ENCODE measurements around the gene C19orf33. TPM values are rescaled to one million over a fixed set of nuclear protein-coding genes. Genes with fewer than 3 reads are reported as not detected.
A peak's percentile ranks its signal among the peaks of the same experiment; 100 is the strongest.

The C19orf33 gene
- not detected in 2 replicates for total RNA-seq (2011; cell fraction: chromatin; rRNA removed; ENCODE audit: low replicate concordance)
- not detected in 2 replicates for total RNA-seq (2011; cell fraction: nucleolus; rRNA removed)
- total RNA-seq (2011; cell fraction: nucleoplasm; rRNA removed): not detected in 2 replicates
- total RNA-seq (2014; rRNA removed) (not detected in 2 replicates), total RNA-seq (2014; rRNA removed; fragmentation: Illumina TruSeq; extraction: Trizol) (not detected in 2 replicates), total RNA-seq (2015; rRNA removed; fragmentation: Illumina TruSeq; extraction: Trizol) (not detected in 2 replicates), total RNA-seq (2021) (not detected in 2 replicates), polyA plus RNA-seq (2011; rRNA removed) (not detected in 2 replicates), polyA plus RNA-seq (2014; fragmentation: Illumina TruSeq; extraction: Trizol) (not detected in 2 replicates), polyA plus RNA-seq (2014; fragmentation: Nextera tagmentation; extraction: Ambion mirVana) (not detected), polyA plus RNA-seq (2014; rRNA removed) (3.2 TPM in 1 of 2 replicates, not detected in the other), polyA minus RNA-seq (2011; rRNA and poly(A)+ RNA removed) (not detected in 2 replicates), Bru-seq, nascent RNA (percentile 28 among the genes with signal in this experiment), BruChase-seq, experiment 1, labeled RNA remaining after a 2-hour chase (not detected), BruChase-seq, experiment 2, labeled RNA remaining after a 6-hour chase (percentile 32 among the genes with signal in this experiment)
- polyA plus RNA-seq (2011; cell fraction: cytosol; rRNA removed): 0.57 TPM in 1 of 2 replicates, not detected in the other
- polyA plus RNA-seq (2011; cell fraction: nucleus; rRNA removed): not detected in 2 replicates
- polyA plus RNA-seq (2012): 0.29 TPM in 1 of 2 replicates, not detected in the other
- not detected in 2 replicates for polyA minus RNA-seq (2011; cell fraction: cytosol; rRNA and poly(A)+ RNA removed)
- 0.81 TPM in 1 of 2 replicates, not detected in the other for polyA minus RNA-seq (2011; cell fraction: nucleus; rRNA and poly(A)+ RNA removed)
- long read RNA-seq, experiment 1: 0 reads
- long read RNA-seq, experiment 2: 0 reads
- long read RNA-seq, experiment 3: 0 reads

- H2AFZ ChIP-seq (ENCODE audit: low read depth, low read length): no peak within 1 kb of the TSS
- peak; percentile 10 for ATAC-seq
- H4K20me1 ChIP-seq (replicated peaks; ENCODE audit: control insufficient read depth, insufficient read depth, low read length): no peaks in the 10 kb centered on the region
- peaks cover 5% of the 10 kb centered on the region; the same call in 1 of the 3 replicates for H3K79me2 ChIP-seq (ENCODE audit: control insufficient read depth, insufficient read depth, low read length)
- H3K9ac ChIP-seq (ENCODE audit: insufficient read depth in 1 of 2, low read depth in 2 of 2, low read length in 2 of 2): peak within 1 kb of the TSS in 1 of 2 experiments; percentile 59; a peak in 2 of 4 replicates
- intact Hi-C loops (cut with micrococcal nuclease) (no loop called here), in situ Hi-C loops (cut with MboI) (no loop called here)
- peaks cover 50% of the 10 kb centered on the region; the same call in 2 of the 3 replicates for H3K36me3 ChIP-seq (ENCODE audit: control insufficient read depth, insufficient read depth, low read length)
- BruUV-seq (replicated peaks): no TSS peak
- H3K9me1 ChIP-seq (ENCODE audit: control insufficient read depth, insufficient read depth, low read length): no peaks in the 10 kb centered on the region
- H3K4me1 ChIP-seq (replicated peaks in 1 of 2; ENCODE audit: control insufficient read depth in 2 of 2, insufficient read depth in 2 of 2, low read length in 2 of 2): peaks cover 22 to 57% of the 10 kb centered on the region in 2 experiments
- H3K27ac ChIP-seq (ENCODE audit: extremely low read depth, low read depth, low read length): no peak within 1 kb of the TSS
- FAIRE-seq: no peak
- POLR2A ChIA-PET: interaction anchor here (0.9 to 1.8 kb wide), 3 partner anchors 9 to 35 kb away, joined by 3 to 12 read pairs (median 3); no protein-coding TSS in a partner anchor
- H3K9me3 ChIP-seq (replicated peaks; ENCODE audit: control insufficient read depth, insufficient read depth, low read depth, low read length): no peaks in the 10 kb centered on the region
- 80% methylated on average over 23 of the region's 28 CpGs for WGBS (ENCODE audit: insufficient coverage, low coverage, missing lambda C conversion rate)
- H3K4me2 ChIP-seq (ENCODE audit: insufficient read depth, low read length): peak within 1 kb of the TSS; percentile 20
- H3K4me3 ChIP-seq: no peak within 1 kb of the TSS
- CTCF ChIA-PET (ENCODE audit: low intra/inter-chr PET ratio): no interaction called here
- peak in 2 of 4 experiments; percentile 36 to 47 for DNase-seq (ENCODE audit: extremely low read depth in 1 of 4, low spot score in 3 of 4)
- H3K27me3 ChIP-seq (ENCODE audit: control insufficient read depth in 2 of 2, insufficient read depth in 2 of 2, low read length in 2 of 2): no peaks in the 10 kb centered on the region
- no peak for TF ChIP-seq RBBP5 (IDR thresholded peaks at IDR 0.05; ENCODE audit: borderline replicate concordance, insufficient read depth, low read length, poor library complexity, severe bottlenecking)
- no peak for TF ChIP-seq ZBTB8A (IDR thresholded peaks at IDR 0.05; ENCODE audit: partially characterized antibody)
- TF ChIP-seq IRF1 (CRISPR knock-in tag; IDR thresholded peaks at IDR 0.05; ENCODE audit: borderline replicate concordance): no peak
- no peak for TF ChIP-seq KLF1 (tag; IDR thresholded peaks at IDR 0.05)
- peak; percentile 77; the same call in 1 of the 2 replicates for TF ChIP-seq ZBTB33 (CRISPR knock-in tag; IDR thresholded peaks at IDR 0.05)
- TF ChIP-seq POLR2G (IDR thresholded peaks at IDR 0.05; ENCODE audit: low read depth, low read length): peak; percentile 85
- TF ChIP-seq ZC3H8 (IDR thresholded peaks at IDR 0.05): no peak
- 0 out of 2 replicates have a peak, but pooled peaks have one; percentile 33 for TF ChIP-seq ARID4B (CRISPR knock-in tag; IDR thresholded peaks at IDR 0.05)
These were observed at the start of gene C19orf33 for GRCh38 chr19:38303517-38304351. Gene C19orf33, plus strand, starts transcription at chr19:38304251. Its CDS starts 11 bp downstream, at chr19:38304262.

All from K562 (cell line).